ENCODE measurements around the gene TSPAN14. TPM values are rescaled to one million over a fixed set of nuclear protein-coding genes. Genes with fewer than 3 reads are reported as not detected.

The TSPAN14 gene
- polyA plus RNA-seq, 1 donor (not counting 4 experiments of a cell fraction or from before 2014, with no cell fraction given): 71.1 TPM

DNA sequence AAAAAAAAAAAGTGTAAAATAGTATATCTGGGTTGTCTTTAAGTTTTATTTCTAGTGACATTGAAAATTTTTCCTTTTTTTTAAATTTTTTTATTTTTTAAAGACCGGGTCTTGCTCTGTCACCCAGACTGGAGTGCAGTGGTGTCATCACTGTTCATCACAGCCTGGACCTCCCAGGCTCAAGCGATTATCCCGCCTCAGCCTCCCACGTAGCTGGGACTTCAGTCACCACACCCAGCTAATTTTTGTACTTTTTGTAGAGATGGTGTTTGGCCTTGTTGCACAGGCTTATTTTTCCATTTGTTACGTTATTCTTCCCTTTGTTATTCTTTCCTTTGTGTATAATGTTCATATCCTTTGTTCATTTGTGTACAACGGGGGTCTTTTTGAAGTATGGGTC is 30.1 kb downstream of the TSPAN14 start:
- Histone ChIP-seq H2AFZ (ENCODE audit: control insufficient read depth, low read length) (no peak overlapping the region), H4K20me1 (ENCODE audit: control insufficient read depth, extremely low read depth, insufficient read depth, low read length) (peaks cover 16% of the 10 kb centered on the region), H3K4me3 (ENCODE audit: control insufficient read depth in 2 of 3, extremely low read depth in 1 of 3, insufficient read depth in 2 of 3, low read depth in 1 of 3, low read length in 3 of 3) (no peak overlapping the region), H3K79me2 (ENCODE audit: control insufficient read depth, insufficient read depth, low read length) (peaks cover 93% of the 10 kb centered on the region), H3K9ac (ENCODE audit: control insufficient read depth, extremely low read depth, insufficient read depth, low read length) (no peak overlapping the region), H3K4me2 (ENCODE audit: control insufficient read depth, extremely low read depth, insufficient read depth, low read depth, low read length) (no peak overlapping the region), H3K36me3 (ENCODE audit: control insufficient read depth in 2 of 2, extremely low read depth in 1 of 2, insufficient read depth in 2 of 2, low read length in 2 of 2) (peaks cover 6 to 23% of the 10 kb centered on the region in 2 experiments), H3K9me3 (ENCODE audit: control insufficient read depth, low read depth, low read length) (no peaks in the 10 kb centered on the region), H3K9me1 (ENCODE audit: control insufficient read depth, extremely low read depth, insufficient read depth, low read length) (peaks cover 14% of the 10 kb centered on the region), H3K27me3 (ENCODE audit: control insufficient read depth, extremely low read depth, insufficient read depth, low read length) (no peaks in the 10 kb centered on the region), H3K4me1 (ENCODE audit: control insufficient read depth, extremely low read depth, insufficient read depth, low read length) (peaks cover 56% of the 10 kb centered on the region), H3K27ac (ENCODE audit: control insufficient read depth, insufficient read depth, low read length) (peak overlapping the region; percentile 45)
- no peak for FAIRE-seq
- no peak for DNase-seq (ENCODE audit: low read depth, low spot score)
- TF ChIP-seq, protein P1, sequence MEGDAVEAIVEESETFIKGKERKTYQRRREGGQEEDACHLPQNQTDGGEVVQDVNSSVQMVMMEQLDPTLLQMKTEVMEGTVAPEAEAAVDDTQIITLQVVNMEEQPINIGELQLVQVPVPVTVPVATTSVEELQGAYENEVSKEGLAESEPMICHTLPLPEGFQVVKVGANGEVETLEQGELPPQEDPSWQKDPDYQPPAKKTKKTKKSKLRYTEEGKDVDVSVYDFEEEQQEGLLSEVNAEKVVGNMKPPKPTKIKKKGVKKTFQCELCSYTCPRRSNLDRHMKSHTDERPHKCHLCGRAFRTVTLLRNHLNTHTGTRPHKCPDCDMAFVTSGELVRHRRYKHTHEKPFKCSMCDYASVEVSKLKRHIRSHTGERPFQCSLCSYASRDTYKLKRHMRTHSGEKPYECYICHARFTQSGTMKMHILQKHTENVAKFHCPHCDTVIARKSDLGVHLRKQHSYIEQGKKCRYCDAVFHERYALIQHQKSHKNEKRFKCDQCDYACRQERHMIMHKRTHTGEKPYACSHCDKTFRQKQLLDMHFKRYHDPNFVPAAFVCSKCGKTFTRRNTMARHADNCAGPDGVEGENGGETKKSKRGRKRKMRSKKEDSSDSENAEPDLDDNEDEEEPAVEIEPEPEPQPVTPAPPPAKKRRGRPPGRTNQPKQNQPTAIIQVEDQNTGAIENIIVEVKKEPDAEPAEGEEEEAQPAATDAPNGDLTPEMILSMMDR (optimal IDR thresholded peaks at IDR 0.05 in 1 of 3, IDR thresholded peaks at IDR 0.05 in 1 of 3, conservative IDR thresholded peaks at IDR 0.05 in 1 of 3; ENCODE audit: extremely low read depth in 1 of 3, insufficient read depth in 2 of 3, low read length in 3 of 3): no peak
- TF ChIP-seq EZH2 (IDR thresholded peaks at IDR 0.05; ENCODE audit: low read length): no peak
- dilution Hi-C loops (cut with MboI; ENCODE audit: extremely low pct_ligation_motif_present, low sequenced_read_pairs): no loop called here

DNA sequence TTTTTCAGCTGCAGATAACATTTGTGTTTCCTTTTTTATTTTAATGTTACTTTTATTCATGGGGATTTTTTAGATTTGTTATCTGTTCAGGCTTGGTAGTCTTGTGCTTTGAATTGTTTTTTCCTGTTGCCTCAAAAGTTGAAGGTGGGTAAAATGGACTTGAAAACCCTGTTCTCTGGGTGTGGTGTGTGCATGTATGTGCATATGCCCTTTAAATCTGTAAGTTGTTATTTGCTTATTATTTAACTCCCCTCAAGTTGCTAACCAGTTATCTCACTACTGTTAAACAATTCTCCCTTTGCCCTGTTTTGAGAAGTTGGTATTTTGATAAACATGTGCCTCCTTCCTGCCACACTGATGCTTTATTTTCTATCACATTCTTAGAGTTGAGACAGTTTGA is 30.6 kb downstream of the TSPAN14 start:
- TF ChIP-seq EZH2 (IDR thresholded peaks at IDR 0.05; ENCODE audit: low read length): no peak
- TF ChIP-seq, protein P1 (optimal IDR thresholded peaks at IDR 0.05 in 1 of 3, IDR thresholded peaks at IDR 0.05 in 1 of 3, conservative IDR thresholded peaks at IDR 0.05 in 1 of 3; ENCODE audit: extremely low read depth in 1 of 3, insufficient read depth in 2 of 3, low read length in 3 of 3): no peak
- dilution Hi-C loops (cut with MboI; ENCODE audit: extremely low pct_ligation_motif_present, low sequenced_read_pairs): no loop called here
- no peak for DNase-seq (ENCODE audit: low read depth, low spot score)
- Histone ChIP-seq H3K79me2 (ENCODE audit: control insufficient read depth, insufficient read depth, low read length) (peaks cover 97% of the 10 kb centered on the region), H3K27me3 (ENCODE audit: control insufficient read depth, extremely low read depth, insufficient read depth, low read length) (no peaks in the 10 kb centered on the region), H3K9me1 (ENCODE audit: control insufficient read depth, extremely low read depth, insufficient read depth, low read length) (peaks cover 14% of the 10 kb centered on the region), H3K4me3 (ENCODE audit: control insufficient read depth in 2 of 3, extremely low read depth in 1 of 3, insufficient read depth in 2 of 3, low read depth in 1 of 3, low read length in 3 of 3) (no peak overlapping the region), H2AFZ (ENCODE audit: control insufficient read depth, low read length) (no peak overlapping the region), H4K20me1 (ENCODE audit: control insufficient read depth, extremely low read depth, insufficient read depth, low read length) (peaks cover 16% of the 10 kb centered on the region), H3K4me2 (ENCODE audit: control insufficient read depth, extremely low read depth, insufficient read depth, low read depth, low read length) (no peak overlapping the region), H3K27ac (ENCODE audit: control insufficient read depth, insufficient read depth, low read length) (peak overlapping the region; percentile 45), H3K9ac (ENCODE audit: control insufficient read depth, extremely low read depth, insufficient read depth, low read length) (no peak overlapping the region), H3K9me3 (ENCODE audit: control insufficient read depth, low read depth, low read length) (no peaks in the 10 kb centered on the region), H3K4me1 (ENCODE audit: control insufficient read depth, extremely low read depth, insufficient read depth, low read length) (peaks cover 56% of the 10 kb centered on the region), H3K36me3 (ENCODE audit: control insufficient read depth in 2 of 2, extremely low read depth in 1 of 2, insufficient read depth in 2 of 2, low read length in 2 of 2) (peaks cover 10 to 27% of the 10 kb centered on the region in 2 experiments)
- no peak for FAIRE-seq
